IMR-90 (cell line): ENCODE results near the gene TTC21A. TPM values are rescaled to one million over a fixed set of nuclear protein-coding genes. Genes with fewer than 3 reads are reported as not detected.
A peak's percentile ranks its signal among the peaks of the same experiment; 100 is the strongest.

Source experiments
- ATAC-seq: fragments of 200-7000 bp; cut with Tn5 transposase; 2 replicates; pipeline ENCODE4 v1.9.1; 2020; ENCODE audit warnings: low read depth, mild to moderate bottlenecking, moderate library complexity
- BruUV-seq: library from RNA; stranded (reverse); fragments of 400-500 nt; replicated peaks from 2 replicates; lab custom pipeline; 2021; lab: Mats Ljungman, UMichigan
- CTCF ChIA-PET: fragments of 300-600 bp; formaldehyde crosslinking; extraction: SDS; loops from one replicate; lab custom pipeline; 2021; ENCODE audit warnings: antibody characterized with exemption; lab: Yijun Ruan, JAX
- POLR2A ChIA-PET: fragments of 300-600 bp; sonication (Branson Sonifier 250); formaldehyde crosslinking; loops from one replicate; lab custom pipeline; 2022; ENCODE audit warnings: antibody characterized with exemption; ENCODE audit not compliant: unreplicated experiment; lab: Charles Lee
- DNase-seq: peaks from one replicate; pipeline ENCODE4 v3.0.0; 2013
- H2AFZ ChIP-seq: replicated peaks from 2 replicates; pipeline ENCODE3; 2013; ENCODE audit warnings: low read length, mild to moderate bottlenecking; ENCODE audit not compliant: poor library complexity
- H2AK5ac ChIP-seq: 2 replicates; pipeline ENCODE4 v1.6.1; 2013; ENCODE audit warnings: low read depth, low read length, inconsistent platforms
- H2AK9ac ChIP-seq: replicated peaks from 2 replicates; pipeline ENCODE3; 2013; ENCODE audit warnings: mild to moderate bottlenecking, low read depth, low read length, moderate library complexity; ENCODE audit not compliant: poor library complexity
- H2BK120ac ChIP-seq: 2 replicates; pipeline ENCODE4 v1.6.1; 2013; ENCODE audit warnings: low read depth, low read length, inconsistent platforms
- H2BK15ac ChIP-seq: 3 replicates; pipeline ENCODE4 v1.6.1; 2013; ENCODE audit warnings: low read depth, low read length, inconsistent platforms
- H2BK20ac ChIP-seq: 2 replicates; pipeline ENCODE4 v1.6.1; 2013; ENCODE audit warnings: low read depth, mild to moderate bottlenecking, inconsistent platforms, low read length, moderate library complexity
- H2BK5ac ChIP-seq: 2 replicates; pipeline ENCODE4 v1.6.1; 2013; ENCODE audit warnings: mild to moderate bottlenecking, low read depth, low read length, inconsistent platforms; ENCODE audit not compliant: poor library complexity, severe bottlenecking
- H3K14ac ChIP-seq: replicated peaks from 2 replicates; pipeline ENCODE4 v1.6.1; 2013; ENCODE audit warnings: low read depth, low read length, inconsistent platforms
- H3K18ac ChIP-seq: 2 replicates; pipeline ENCODE4 v1.6.1; 2013; ENCODE audit warnings: low read depth, low read length, control low read depth
- H3K23ac ChIP-seq: 2 replicates; pipeline ENCODE4 v1.6.1; 2013; ENCODE audit warnings: low read depth, low read length, inconsistent platforms
- H3K27ac ChIP-seq: 2 replicates; pipeline ENCODE4 v1.5.1; 2013; ENCODE audit warnings: mild to moderate bottlenecking, control low read depth, low read length; ENCODE audit not compliant: insufficient read depth
- H3K27me3 ChIP-seq: 2 replicates; pipeline ENCODE4 v1.6.1; 2013; ENCODE audit warnings: low read length; ENCODE audit not compliant: control insufficient read depth, insufficient read depth
- H3K36me3 ChIP-seq: 2 replicates; pipeline ENCODE4 v1.6.1; 2013; ENCODE audit warnings: low read length, mixed read lengths; ENCODE audit not compliant: control insufficient read depth, insufficient read depth
- H3K4ac ChIP-seq: 2 replicates; pipeline ENCODE4 v1.6.1; 2013; ENCODE audit warnings: low read depth, low read length, inconsistent platforms
- H3K4me1 ChIP-seq: 2 replicates; pipeline ENCODE4 v1.6.1; 2013; ENCODE audit warnings: low read length, mixed read lengths; ENCODE audit not compliant: control insufficient read depth, insufficient read depth
- H3K4me2 ChIP-seq: 2 replicates; pipeline ENCODE4 v1.6.1; 2013; ENCODE audit warnings: low read depth, mild to moderate bottlenecking, control low read depth, low read length, moderate library complexity
- H3K4me3 ChIP-seq: 2 replicates; pipeline ENCODE4 v1.5.1; 2013; ENCODE audit warnings: low read depth, mild to moderate bottlenecking, control low read depth, low read length, moderate library complexity; ENCODE audit not compliant: insufficient read depth
- H3K56ac ChIP-seq: 2 replicates; pipeline ENCODE4 v1.6.1; 2013; ENCODE audit warnings: low read length, inconsistent platforms; ENCODE audit not compliant: insufficient read depth; ENCODE audit errors: extremely low read depth
- H3K79me1 ChIP-seq, 2 experiments: 2 replicates each; pipeline ENCODE4 v1.6.1; 2013; ENCODE audit warnings: low read length in 2 of 2, inconsistent platforms in 1 of 2, low read depth in 1 of 2
- H3K9ac ChIP-seq: 2 replicates; pipeline ENCODE4 v1.6.1; 2013; ENCODE audit warnings: low read depth, low read length, control low read depth
- H3K9me1 ChIP-seq: 2 replicates; pipeline ENCODE4 v1.6.1; 2013; ENCODE audit warnings: low read length, inconsistent platforms; ENCODE audit not compliant: insufficient read depth
- H3K9me3 ChIP-seq: 2 replicates; pipeline ENCODE4 v1.6.1; 2013; ENCODE audit warnings: low read length; ENCODE audit not compliant: control insufficient read depth, insufficient read depth
- H4K20me1 ChIP-seq: 2 replicates; pipeline ENCODE4 v1.6.1; 2013; ENCODE audit warnings: low read length, inconsistent platforms; ENCODE audit not compliant: insufficient read depth
- H4K5ac ChIP-seq: 2 replicates; pipeline ENCODE4 v1.6.1; 2013; ENCODE audit warnings: mild to moderate bottlenecking, low read depth, low read length, control low read depth
- H4K8ac ChIP-seq, 2 experiments: 2 replicates each; pipeline ENCODE4 v1.6.1; 2013; ENCODE audit warnings: low read depth in 2 of 2, low read length in 2 of 2, control low read depth in 1 of 2, inconsistent platforms in 1 of 2
- H4K91ac ChIP-seq: 2 replicates; pipeline ENCODE4 v1.6.1; 2013; ENCODE audit warnings: low read depth, low read length, inconsistent platforms; ENCODE audit not compliant: insufficient read depth
- BHLHE40 ChIP-seq: fragments of 150-350 bp; IDR thresholded peaks from 2 replicates; pipeline ENCODE4 v1.6.1; 2016; ENCODE audit warnings: mild to moderate bottlenecking, low read depth, low read length
- CEBPB ChIP-seq: IDR thresholded peaks from 2 replicates; pipeline ENCODE4 v1.6.1; 2012; ENCODE audit warnings: low read depth, low read length, improper control_type of control experiment
- FOS ChIP-seq: fragments of 150-350 bp; IDR thresholded peaks from 2 replicates; pipeline ENCODE4 v1.6.1; 2016; ENCODE audit warnings: low read depth, low read length
- MAFK ChIP-seq: IDR thresholded peaks from 2 replicates; pipeline ENCODE4 v1.6.1; 2012; ENCODE audit warnings: low read depth, low read length, improper control_type of control experiment
- MAZ ChIP-seq: IDR thresholded peaks from 2 replicates; pipeline ENCODE4 v1.6.1; 2012; ENCODE audit warnings: low read depth, mild to moderate bottlenecking, low read length, improper control_type of control experiment, moderate library complexity, borderline replicate concordance
- NFE2L2 ChIP-seq: fragments of 150-350 bp; IDR thresholded peaks from 2 replicates; pipeline ENCODE4 v1.6.1; 2016; ENCODE audit warnings: low read depth, mild to moderate bottlenecking, low read length
- POLR2A ChIP-seq: IDR thresholded peaks from 2 replicates; pipeline ENCODE4 v1.6.1; 2012; ENCODE audit warnings: mild to moderate bottlenecking, low read depth, low read length
- RAD21 ChIP-seq: IDR thresholded peaks from 2 replicates; pipeline ENCODE4 v1.6.1; 2012; ENCODE audit warnings: low read length, improper control_type of control experiment
- RCOR1 ChIP-seq: IDR thresholded peaks from 2 replicates; pipeline ENCODE4 v1.6.1; 2012; ENCODE audit warnings: mild to moderate bottlenecking, low read length, improper control_type of control experiment; ENCODE audit not compliant: insufficient replicate concordance
- SMC3 ChIP-seq: fragments of 150-350 bp; IDR thresholded peaks from 2 replicates; pipeline ENCODE4 v1.6.1; 2016; ENCODE audit warnings: low read depth, mild to moderate bottlenecking, antibody characterized with exemption, low read length, moderate library complexity
- WGBS, 2 experiments: methylation state at CpG; one replicate each; pipeline versions ENCODE4 v1.1.5 to v1.1.7; 2013; ENCODE audit warnings: missing lambda C conversion rate in 2 of 2; ENCODE audit not compliant: insufficient read length in 1 of 2; ENCODE audit errors: extremely low coverage in 2 of 2; 5-methylcytosine and 5-hydroxymethylcytosine counted together
- dilution Hi-C: fragments of 300-500 bp; cut with HindIII; formaldehyde crosslinking; loops from one replicate; pipeline ENCODE4 v1.14.3; 2018; ENCODE audit warnings: low sequenced_read_pairs; ENCODE audit not compliant: unreplicated experiment
- in situ Hi-C: fragments of 300-500 bp; cut with MboI; formaldehyde crosslinking; loops from 3 replicates; pipeline ENCODE4 v1.14.3; 2019; ENCODE audit warnings: low sequenced_read_pairs, inconsistent platforms, mixed read lengths
- intact Hi-C: fragments of 100-400 bp; cut with micrococcal nuclease; formaldehyde crosslinking; loops from 2 replicates; pipeline ENCODE4 v1.10.0; 2022
- polyA plus RNA-seq, 3 experiments: library from polyadenylated mRNA; depleted of rRNA; stranded (reverse); fragments of >200 nt; gene quantifications; 2 replicates each; pipeline ENCODE4 v1.2.3, GENCODE V29; 2012; ENCODE audit warnings: low replicate concordance in 1 of 3
- total RNA-seq: library from RNA; depleted of rRNA; stranded (reverse); fragments of >200 nt; gene quantifications from 2 replicates; pipeline ENCODE4 v1.2.3, GENCODE V29; 2012
- TF ChIP-seq, protein P1 (sequence below): fragments of 150-350 bp; IDR thresholded peaks from 2 replicates; pipeline ENCODE4 v1.6.1; 2016; ENCODE audit warnings: low read depth, mild to moderate bottlenecking, low read length, moderate library complexity, borderline replicate concordance
- TF ChIP-seq, protein P2 (sequence below): conservative IDR thresholded peaks from 2 replicates; pipeline ENCODE4 v1.5.1; 2012; ENCODE audit warnings: mild to moderate bottlenecking, low read depth, low read length, improper control_type of control experiment

The TTC21A gene
- total and polyA plus RNA-seq, 2 of the 4 experiments (the other 2 are of a cell fraction) = 0.90 to 1.8 TPM

DNA sequence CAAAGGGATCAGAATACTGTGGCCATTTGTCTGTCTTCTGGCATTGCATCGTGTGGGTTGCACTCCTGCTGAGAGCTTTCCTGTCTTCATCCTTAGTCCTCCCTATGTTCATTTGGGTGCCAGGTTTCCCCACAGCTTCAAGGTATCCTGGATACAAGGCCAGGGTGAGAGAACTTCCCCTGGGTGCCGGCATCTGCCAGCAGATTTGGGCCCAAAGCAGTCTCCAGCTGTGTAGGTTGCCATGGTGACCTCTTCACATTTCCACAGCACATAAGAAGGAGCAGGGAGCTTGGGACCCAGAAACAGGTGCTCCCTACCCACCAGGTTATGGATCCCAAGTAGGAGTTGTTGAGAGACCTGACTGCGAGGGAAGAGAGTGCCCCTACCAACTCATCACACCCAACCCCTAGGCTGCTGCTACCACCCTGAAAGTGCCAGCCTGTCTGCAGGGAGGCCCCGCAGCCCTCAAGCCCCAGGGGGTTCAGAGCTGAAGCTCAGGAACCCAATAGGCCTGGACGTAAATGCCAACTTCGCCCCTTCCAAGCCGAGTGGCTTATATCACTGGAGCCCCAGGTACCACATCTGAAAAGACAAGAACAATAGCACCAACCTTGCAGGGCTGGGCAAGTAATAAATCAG lies 19.9 kb downstream of the TTC21A start:
- H3K4me3 ChIP-seq = no peak overlapping the region
- no peak overlapping the region for H3K27ac ChIP-seq
- H3K27me3 ChIP-seq = no peaks in the 10 kb centered on the region
- H2BK5ac ChIP-seq = no peak overlapping the region
- intact Hi-C loops = loop anchor here (2.0 kb wide), 1 partner anchor 61 kb away; no protein-coding TSS in a partner anchor
- ATAC-seq = no peak
- H4K8ac ChIP-seq = no peak overlapping the region
- no peak overlapping the region for H2AFZ ChIP-seq
- no peak overlapping the region for H3K23ac ChIP-seq
- WGBS, 2 experiments = 76% methylated on average over 4 of the region's 7 CpGs; no CpG with 5 or more reads in 1 of the 2 experiments
- H3K79me1 ChIP-seq = no peaks in the 10 kb centered on the region
- TF ChIP-seq CEBPB (no peak), POLR2A (no peak), MAFK (no peak), BHLHE40 (no peak), RCOR1 (no peak), RAD21 (no peak), SMC3 (no peak), MAZ (no peak), NFE2L2 (no peak), FOS (no peak)
- TF ChIP-seq, protein P1, sequence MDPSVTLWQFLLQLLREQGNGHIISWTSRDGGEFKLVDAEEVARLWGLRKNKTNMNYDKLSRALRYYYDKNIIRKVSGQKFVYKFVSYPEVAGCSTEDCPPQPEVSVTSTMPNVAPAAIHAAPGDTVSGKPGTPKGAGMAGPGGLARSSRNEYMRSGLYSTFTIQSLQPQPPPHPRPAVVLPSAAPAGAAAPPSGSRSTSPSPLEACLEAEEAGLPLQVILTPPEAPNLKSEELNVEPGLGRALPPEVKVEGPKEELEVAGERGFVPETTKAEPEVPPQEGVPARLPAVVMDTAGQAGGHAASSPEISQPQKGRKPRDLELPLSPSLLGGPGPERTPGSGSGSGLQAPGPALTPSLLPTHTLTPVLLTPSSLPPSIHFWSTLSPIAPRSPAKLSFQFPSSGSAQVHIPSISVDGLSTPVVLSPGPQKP = no peak
- TF ChIP-seq, protein P2, sequence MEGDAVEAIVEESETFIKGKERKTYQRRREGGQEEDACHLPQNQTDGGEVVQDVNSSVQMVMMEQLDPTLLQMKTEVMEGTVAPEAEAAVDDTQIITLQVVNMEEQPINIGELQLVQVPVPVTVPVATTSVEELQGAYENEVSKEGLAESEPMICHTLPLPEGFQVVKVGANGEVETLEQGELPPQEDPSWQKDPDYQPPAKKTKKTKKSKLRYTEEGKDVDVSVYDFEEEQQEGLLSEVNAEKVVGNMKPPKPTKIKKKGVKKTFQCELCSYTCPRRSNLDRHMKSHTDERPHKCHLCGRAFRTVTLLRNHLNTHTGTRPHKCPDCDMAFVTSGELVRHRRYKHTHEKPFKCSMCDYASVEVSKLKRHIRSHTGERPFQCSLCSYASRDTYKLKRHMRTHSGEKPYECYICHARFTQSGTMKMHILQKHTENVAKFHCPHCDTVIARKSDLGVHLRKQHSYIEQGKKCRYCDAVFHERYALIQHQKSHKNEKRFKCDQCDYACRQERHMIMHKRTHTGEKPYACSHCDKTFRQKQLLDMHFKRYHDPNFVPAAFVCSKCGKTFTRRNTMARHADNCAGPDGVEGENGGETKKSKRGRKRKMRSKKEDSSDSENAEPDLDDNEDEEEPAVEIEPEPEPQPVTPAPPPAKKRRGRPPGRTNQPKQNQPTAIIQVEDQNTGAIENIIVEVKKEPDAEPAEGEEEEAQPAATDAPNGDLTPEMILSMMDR = no peak
- peak overlapping the region; percentile 18; the same call in 1 of the 2 replicates for H4K91ac ChIP-seq
- no peaks in the 10 kb centered on the region for H3K9me3 ChIP-seq
- DNase-seq = no peak
- H3K14ac ChIP-seq = no peak overlapping the region
- dilution Hi-C loops = no loop called here
- 0 out of 2 replicates have a peak overlapping the region, but pooled peaks have one; percentile 18 for H2AK5ac ChIP-seq
- ChIA-PET POLR2A (no interaction called here), CTCF (interaction anchor here (0.5 to 4.4 kb wide), 7 partner anchors 12 to 164 kb away, joined by 3 to 41 read pairs (median 6); no protein-coding TSS in a partner anchor)
- no peak overlapping the region for H3K9ac ChIP-seq
- peaks cover 5% of the 10 kb centered on the region for H3K4me1 ChIP-seq
- H3K18ac ChIP-seq = no peak overlapping the region
- H3K56ac ChIP-seq = no peak overlapping the region
- H3K36me3 ChIP-seq = no peaks in the 10 kb centered on the region
- 0 out of 2 replicates have a peak overlapping the region, but pooled peaks have one; percentile 47 for H3K4ac ChIP-seq
- no peak overlapping the region for H4K5ac ChIP-seq
- no TSS peak for BruUV-seq
- H2BK20ac ChIP-seq = no peak overlapping the region
- H2BK120ac ChIP-seq = no peak overlapping the region
- H2AK9ac ChIP-seq = peak overlapping the region; percentile 17
- in situ Hi-C loops = loop anchor here (5.0 kb wide), 1 partner anchor 160 kb away; no protein-coding TSS in a partner anchor
- H3K9me1 ChIP-seq = peaks cover 8% of the 10 kb centered on the region
- H2BK15ac ChIP-seq = no peak overlapping the region
- H3K4me2 ChIP-seq = no peak overlapping the region
- H4K20me1 ChIP-seq = no peaks in the 10 kb centered on the region
